ENCODE measurements around the gene DUT.

- TF ChIP-seq CTCF (IDR thresholded peaks at IDR 0.05 in 8 of 11, conservative IDR thresholded peaks at IDR 0.05 in 3 of 11), result no peak
- TF ChIP-seq POLR2A (IDR thresholded peaks at IDR 0.05), result no peak
Measured at GRCh38 chr15:48371961-48372360, 40.7 kb downstream of the DUT start.

All from spleen (tissue), 7 donors.